ENCODE results near the gene ADK. TPM values are rescaled to one million over a fixed set of nuclear protein-coding genes. Genes with fewer than 3 reads are reported as not detected.

The ADK gene
- total and polyA plus RNA-seq, 2 of the 13 experiments (the other 11 are each of a cell fraction or from before 2014, with no cell fraction given), result 48.6 to 79.1 TPM

- Histone ChIP-seq H2AFZ (ENCODE audit: low read length) (no peak overlapping the region), H3K27me3 (ENCODE audit: control insufficient read depth in 1 of 2, insufficient read depth in 2 of 2, low read length in 2 of 2) (no peaks in the 10 kb centered on the region), H3K4me2 (ENCODE audit: low read depth, low read length) (no peak overlapping the region), H4K20me1 (ENCODE audit: insufficient read depth, low read length) (no peaks in the 10 kb centered on the region), H3K79me2 (ENCODE audit: insufficient read depth, low read length) (no peaks in the 10 kb centered on the region), H3K27ac (ENCODE audit: extremely low read length, insufficient read depth, low read length) (no peak overlapping the region), H3K9me3 (ENCODE audit: low read length) (no peaks in the 10 kb centered on the region), H3K4me1 (ENCODE audit: insufficient read depth, low read length) (no peaks in the 10 kb centered on the region), H3K9ac (ENCODE audit: insufficient read depth, low read depth, low read length) (no peak overlapping the region), H3K36me3 (replicated peaks in 1 of 2; ENCODE audit: control insufficient read depth in 1 of 2, insufficient read depth in 2 of 2, low read length in 2 of 2) (peaks cover 0 to 3% of the 10 kb centered on the region in 2 experiments; a peak in 1 of 5 replicates), H3K4me3 (replicated peaks in 1 of 3; ENCODE audit: insufficient read depth in 1 of 3, low read depth in 2 of 3, low read length in 3 of 3) (no peak overlapping the region)
- TF ChIP-seq TFE3 (CRISPR knock-in tag; IDR thresholded peaks at IDR 0.05), result no peak
- ChIA-PET CTCF (ENCODE audit: low intra/inter-chr PET ratio, low total read pairs) (no interaction called here), POLR2A (no interaction called here)
- ATAC-seq, result no peak
- FAIRE-seq, result no peak
- no peak for DNase-seq (ENCODE audit: low spot score)
- in situ Hi-C loops (cut with HindIII; ENCODE audit: extremely low pct_ligation_motif_present, low pct_unique_long_range_greater_than_20kb), result no loop called here
- intact Hi-C loops (cut with micrococcal nuclease; ENCODE audit: unreplicated experiment), result no loop called here
- WGBS (ENCODE audit: low lambda C conversion rate), result 96% methylated on average over 4 of the region's 4 CpGs
- no TSS peak for BruUV-seq (replicated peaks)
Observed at GRCh38 chr10:74292871-74293427, 141.9 kb downstream of the ADK start.

- Histone ChIP-seq H2AFZ (ENCODE audit: low read length) (no peak overlapping the region), H3K4me1 (ENCODE audit: insufficient read depth, low read length) (no peaks in the 10 kb centered on the region), H4K20me1 (ENCODE audit: insufficient read depth, low read length) (no peaks in the 10 kb centered on the region), H3K9me3 (ENCODE audit: low read length) (no peaks in the 10 kb centered on the region), H3K4me2 (ENCODE audit: low read depth, low read length) (no peak overlapping the region), H3K27ac (ENCODE audit: extremely low read length, insufficient read depth, low read length) (no peak overlapping the region), H3K4me3 (replicated peaks in 1 of 3; ENCODE audit: insufficient read depth in 1 of 3, low read depth in 2 of 3, low read length in 3 of 3) (no peak overlapping the region), H3K79me2 (ENCODE audit: insufficient read depth, low read length) (no peaks in the 10 kb centered on the region), H3K36me3 (replicated peaks in 1 of 2; ENCODE audit: control insufficient read depth in 1 of 2, insufficient read depth in 2 of 2, low read length in 2 of 2) (peaks cover 0 to 3% of the 10 kb centered on the region in 2 experiments; a peak in 1 of 5 replicates), H3K27me3 (ENCODE audit: control insufficient read depth in 1 of 2, insufficient read depth in 2 of 2, low read length in 2 of 2) (no peaks in the 10 kb centered on the region), H3K9ac (ENCODE audit: insufficient read depth, low read depth, low read length) (no peak overlapping the region)
- ChIA-PET POLR2A (no interaction called here), CTCF (ENCODE audit: low intra/inter-chr PET ratio, low total read pairs) (no interaction called here)
- DNase-seq (ENCODE audit: low spot score), result no peak
- in situ Hi-C loops (cut with HindIII; ENCODE audit: extremely low pct_ligation_motif_present, low pct_unique_long_range_greater_than_20kb) (no loop called here), intact Hi-C loops (cut with micrococcal nuclease; ENCODE audit: unreplicated experiment) (no loop called here)
- 100% methylated on average over 1 of the region's 1 CpG for WGBS (ENCODE audit: low lambda C conversion rate)
- BruUV-seq (replicated peaks), result no TSS peak
- TF ChIP-seq MBD4 (IDR thresholded peaks at IDR 0.05; ENCODE audit: borderline replicate concordance, low read length) (no peak), CENPBD1 (CRISPR knock-in tag; IDR thresholded peaks at IDR 0.05; ENCODE audit: borderline replicate concordance, low read depth) (no peak), BRCA1 (CRISPR knock-in tag; IDR thresholded peaks at IDR 0.05) (no peak), ZBTB42 (CRISPR knock-in tag; IDR thresholded peaks at IDR 0.05) (no peak), POGZ (CRISPR knock-in tag; IDR thresholded peaks at IDR 0.05) (no peak), HNRNPUL1 (IDR thresholded peaks at IDR 0.05; ENCODE audit: low read depth, low read length) (no peak), ZC3H4 (CRISPR knock-in tag; IDR thresholded peaks at IDR 0.05; ENCODE audit: borderline replicate concordance) (no peak), TFDP2 (CRISPR knock-in tag; IDR thresholded peaks at IDR 0.05) (no peak)
- ATAC-seq, result no peak
- no peak for FAIRE-seq
Observed at GRCh38 chr10:74293686-74294371, 142.8 kb downstream of the ADK start.
